ENCODE measurements around the gene AP3D1. TPM values are rescaled to one million over a fixed set of nuclear protein-coding genes. Genes with fewer than 3 reads are reported as not detected.

Gene AP3D1
- total and polyA plus RNA-seq, 7 experiments from 2014 or later = 12.3 to 106 (median 78.3) TPM

GRCh38 chr19:2184422-2184975 lies 33.1 kb upstream of the AP3D1 start:
- H3K4me3 ChIP-seq (ENCODE audit: low read length) = no peak overlapping the region
- POLR2A ChIA-PET = no interaction called here
- DNase-seq (no peak), ATAC-seq (no peak)
- H3K27ac ChIP-seq (ENCODE audit: low read depth, low read length) = no peak overlapping the region
- H3K9me3 ChIP-seq (ENCODE audit: control insufficient read depth in 2 of 3, low read length in 3 of 3) = no peaks in the 10 kb centered on the region
- peak overlapping the region in 1 of 9 donors; percentile 40 for H3K27ac Mint-ChIP-seq
- no peaks in the 10 kb centered on the region for H3K27me3 ChIP-seq (ENCODE audit: control insufficient read depth in 2 of 2, insufficient read depth in 2 of 2, low read length in 2 of 2)
- CTCF ChIA-PET = interaction anchor here (0.6 kb wide), 1 partner anchor 1158 kb away, joined by 3 read pairs; no protein-coding TSS in a partner anchor
- H3K4me1 Mint-ChIP-seq = peaks cover 3 to 17% (median 11%) of the 10 kb centered on the region in 7 donors
- peaks cover 0 to 4% (median 0%) of the 10 kb centered on the region in 11 donors for H3K9me3 Mint-ChIP-seq
- H3K27me3 Mint-ChIP-seq = no peaks in the 10 kb centered on the region
- H3K36me3 Mint-ChIP-seq = peaks cover 0 to 14% (median 3%) of the 10 kb centered on the region in 5 donors
- peaks cover 0 to 71% (median 0%) of the 10 kb centered on the region in 3 experiments for H3K36me3 ChIP-seq (ENCODE audit: control insufficient read depth in 2 of 3, insufficient read depth in 3 of 3, low read length in 3 of 3)
- intact Hi-C loops (cut with micrococcal nuclease) = no loop called here
- no peaks in the 10 kb centered on the region for H3K4me1 ChIP-seq (ENCODE audit: control insufficient read depth in 2 of 2, insufficient read depth in 2 of 2, low read length in 2 of 2)
- no peak overlapping the region for H3K4me3 Mint-ChIP-seq

- ATAC-seq = no peak
- Mint-ChIP-seq H3K4me1 (peaks cover 2 to 22% (median 8%) of the 10 kb centered on the region in 7 donors), H3K4me3 (no peak overlapping the region), H3K36me3 (peaks cover 0 to 10% (median 2%) of the 10 kb centered on the region in 5 donors), H3K27me3 (no peaks in the 10 kb centered on the region), H3K27ac (no peak overlapping the region), H3K9me3 (peaks cover 0 to 4% (median 0%) of the 10 kb centered on the region in 11 donors)
- POLR2A ChIA-PET = no interaction called here
- H3K4me1 ChIP-seq (ENCODE audit: control insufficient read depth in 2 of 2, insufficient read depth in 2 of 2, low read length in 2 of 2) = no peaks in the 10 kb centered on the region
- no peaks in the 10 kb centered on the region for H3K9me3 ChIP-seq (ENCODE audit: control insufficient read depth in 2 of 3, low read length in 3 of 3)
- peaks cover 0 to 60% (median 0%) of the 10 kb centered on the region in 3 experiments for H3K36me3 ChIP-seq (ENCODE audit: control insufficient read depth in 2 of 3, insufficient read depth in 3 of 3, low read length in 3 of 3)
- DNase-seq = no peak
- CTCF ChIA-PET = no interaction called here
- no peak overlapping the region for H3K4me3 ChIP-seq (ENCODE audit: low read length)
- no peak overlapping the region for H3K27ac ChIP-seq (ENCODE audit: low read depth, low read length)
- H3K27me3 ChIP-seq (ENCODE audit: control insufficient read depth in 2 of 2, insufficient read depth in 2 of 2, low read length in 2 of 2) = no peaks in the 10 kb centered on the region
- intact Hi-C loops (cut with micrococcal nuclease) = no loop called here
Measured at GRCh38 chr19:2181633-2181997, 30.2 kb upstream of the AP3D1 start.

GRCh38 chr19:2180881-2181632 lies 29.7 kb upstream of the AP3D1 start:
- no peak for ATAC-seq
- no peak overlapping the region for H3K27ac Mint-ChIP-seq

DNA sequence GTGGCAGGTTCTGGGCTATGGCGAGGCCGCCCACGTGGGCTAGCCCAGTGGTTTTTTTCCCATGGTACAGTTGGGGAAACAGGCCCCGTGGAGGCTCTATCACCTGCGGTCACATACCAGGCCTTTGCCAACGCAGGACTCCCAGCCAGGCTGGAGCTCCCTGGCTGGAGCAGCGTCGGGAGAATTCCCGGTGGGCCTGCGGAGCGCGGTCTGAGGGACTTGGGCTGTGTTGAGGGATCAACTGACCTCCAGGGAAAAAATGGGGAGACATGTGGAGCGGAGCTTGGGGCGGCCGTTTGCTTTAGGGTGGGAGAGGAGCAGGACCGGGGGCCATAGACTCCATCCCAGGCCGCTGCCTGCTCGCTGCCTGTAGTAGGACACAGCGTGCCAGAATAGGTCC lies 28.7 kb upstream of the AP3D1 start:
- ChIA-PET CTCF (no interaction called here), POLR2A (no interaction called here)
- Mint-ChIP-seq H3K4me1 (peaks cover 0 to 24% (median 9%) of the 10 kb centered on the region in 7 donors), H3K4me3 (no peak overlapping the region), H3K27me3 (no peaks in the 10 kb centered on the region), H3K9me3 (peaks cover 0 to 3% (median 0%) of the 10 kb centered on the region in 11 donors), H3K27ac (no peak overlapping the region), H3K36me3 (peaks cover 0 to 5% (median 0%) of the 10 kb centered on the region in 5 donors)
- Histone ChIP-seq H3K27me3 (ENCODE audit: control insufficient read depth in 2 of 2, insufficient read depth in 2 of 2, low read length in 2 of 2) (no peaks in the 10 kb centered on the region), H3K4me1 (ENCODE audit: control insufficient read depth in 2 of 2, insufficient read depth in 2 of 2, low read length in 2 of 2) (no peaks in the 10 kb centered on the region), H3K4me3 (ENCODE audit: low read length) (no peak overlapping the region), H3K9me3 (ENCODE audit: control insufficient read depth in 2 of 3, low read length in 3 of 3) (no peaks in the 10 kb centered on the region), H3K36me3 (ENCODE audit: control insufficient read depth in 2 of 3, insufficient read depth in 3 of 3, low read length in 3 of 3) (peaks cover 0 to 53% (median 0%) of the 10 kb centered on the region in 3 experiments), H3K27ac (ENCODE audit: low read depth, low read length) (no peak overlapping the region)
- ATAC-seq (no peak), DNase-seq (no peak)
- intact Hi-C loops (cut with micrococcal nuclease) = no loop called here

More at GRCh38 chr19:2180881-2181632, 29.7 kb upstream of the AP3D1 start:
- H3K36me3 Mint-ChIP-seq = peaks cover 0 to 10% (median 2%) of the 10 kb centered on the region in 5 donors
- Histone ChIP-seq H3K27ac (ENCODE audit: low read depth, low read length) (no peak overlapping the region), H3K4me1 (ENCODE audit: control insufficient read depth in 2 of 2, insufficient read depth in 2 of 2, low read length in 2 of 2) (no peaks in the 10 kb centered on the region), H3K9me3 (ENCODE audit: control insufficient read depth in 2 of 3, low read length in 3 of 3) (no peaks in the 10 kb centered on the region), H3K27me3 (ENCODE audit: control insufficient read depth in 2 of 2, insufficient read depth in 2 of 2, low read length in 2 of 2) (no peaks in the 10 kb centered on the region), H3K4me3 (ENCODE audit: low read length) (no peak overlapping the region), H3K36me3 (ENCODE audit: control insufficient read depth in 2 of 3, insufficient read depth in 3 of 3, low read length in 3 of 3) (peaks cover 0 to 59% (median 0%) of the 10 kb centered on the region in 3 experiments)
- CTCF ChIA-PET = no interaction called here
- intact Hi-C loops (cut with micrococcal nuclease) = no loop called here
- no peaks in the 10 kb centered on the region for H3K27me3 Mint-ChIP-seq
- H3K4me1 Mint-ChIP-seq = peaks cover 2 to 25% (median 11%) of the 10 kb centered on the region in 7 donors
- no peak for DNase-seq
- H3K9me3 Mint-ChIP-seq = peaks cover 0 to 4% (median 0%) of the 10 kb centered on the region in 11 donors
- H3K4me3 Mint-ChIP-seq = no peak overlapping the region
- POLR2A ChIA-PET = no interaction called here

DNA sequence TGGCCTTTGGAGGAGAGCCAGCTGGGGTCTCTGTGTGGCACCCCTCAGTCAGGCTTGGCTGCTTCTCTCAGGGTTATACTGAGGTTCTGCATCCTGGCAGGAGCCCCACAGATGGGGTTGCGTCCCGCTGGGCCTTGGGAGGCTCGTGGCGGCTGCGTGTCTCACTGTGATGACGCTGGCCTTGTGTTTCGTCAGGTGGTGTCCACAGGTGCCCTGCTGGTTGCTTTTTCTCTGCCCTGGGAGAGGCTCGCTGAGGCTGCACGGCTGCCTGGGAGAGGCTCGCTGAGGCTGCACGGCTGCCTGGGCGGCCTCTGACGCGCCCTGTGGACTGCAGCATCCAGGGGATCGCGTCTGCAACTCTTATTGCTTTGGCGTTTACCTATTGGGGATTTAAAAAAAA lies 27.7 kb upstream of the AP3D1 start:
- Histone ChIP-seq H3K27me3 (ENCODE audit: control insufficient read depth in 2 of 2, insufficient read depth in 2 of 2, low read length in 2 of 2) (no peaks in the 10 kb centered on the region), H3K4me3 (ENCODE audit: low read length) (no peak overlapping the region), H3K27ac (ENCODE audit: low read depth, low read length) (no peak overlapping the region), H3K36me3 (ENCODE audit: control insufficient read depth in 2 of 3, insufficient read depth in 3 of 3, low read length in 3 of 3) (peaks cover 0 to 44% (median 0%) of the 10 kb centered on the region in 3 experiments), H3K4me1 (ENCODE audit: control insufficient read depth in 2 of 2, insufficient read depth in 2 of 2, low read length in 2 of 2) (no peaks in the 10 kb centered on the region), H3K9me3 (ENCODE audit: control insufficient read depth in 2 of 3, low read length in 3 of 3) (no peaks in the 10 kb centered on the region)
- peaks cover 0 to 6% (median 0%) of the 10 kb centered on the region in 5 donors for H3K36me3 Mint-ChIP-seq
- peaks cover 0 to 23% (median 11%) of the 10 kb centered on the region in 7 donors for H3K4me1 Mint-ChIP-seq
- peak overlapping the region in 1 of 9 donors; percentile 36 for H3K27ac Mint-ChIP-seq
- no peaks in the 10 kb centered on the region for H3K27me3 Mint-ChIP-seq
- H3K9me3 Mint-ChIP-seq = peaks cover 0 to 3% (median 0%) of the 10 kb centered on the region in 11 donors
- intact Hi-C loops (cut with micrococcal nuclease) = no loop called here
- ChIA-PET CTCF (no interaction called here), POLR2A (no interaction called here)
- H3K4me3 Mint-ChIP-seq = no peak overlapping the region
- DNase-seq (no peak), ATAC-seq (no peak)

GRCh38 chr19:2176337-2176994 lies 25.1 kb upstream of the AP3D1 start:
- H3K27ac ChIP-seq (ENCODE audit: low read depth, low read length) = no peak overlapping the region
- H3K4me1 Mint-ChIP-seq = peaks cover 3 to 41% (median 17%) of the 10 kb centered on the region in 7 donors

More at GRCh38 chr19:2176337-2176994, 25.1 kb upstream of the AP3D1 start:
- Histone ChIP-seq H3K4me3 (ENCODE audit: low read length) (no peak overlapping the region), H3K4me1 (ENCODE audit: control insufficient read depth in 2 of 2, insufficient read depth in 2 of 2, low read length in 2 of 2) (peaks cover 0 to 4% of the 10 kb centered on the region in 2 donors), H3K36me3 (ENCODE audit: control insufficient read depth in 2 of 3, insufficient read depth in 3 of 3, low read length in 3 of 3) (peaks cover 0 to 32% (median 0%) of the 10 kb centered on the region in 3 experiments), H3K9me3 (ENCODE audit: control insufficient read depth in 2 of 3, low read length in 3 of 3) (no peaks in the 10 kb centered on the region), H3K27me3 (ENCODE audit: control insufficient read depth in 2 of 2, insufficient read depth in 2 of 2, low read length in 2 of 2) (no peaks in the 10 kb centered on the region)
- H3K27me3 Mint-ChIP-seq = no peaks in the 10 kb centered on the region
- H3K4me3 Mint-ChIP-seq = no peak overlapping the region
- H3K36me3 Mint-ChIP-seq = peaks cover 0 to 5% (median 0%) of the 10 kb centered on the region in 5 donors
- intact Hi-C loops (cut with micrococcal nuclease) = no loop called here
- no peak for ATAC-seq
- ChIA-PET CTCF (no interaction called here), POLR2A (interaction anchor here (0.6 kb wide), 1 partner anchor 522 kb away, joined by 3 read pairs; no protein-coding TSS in a partner anchor)
- DNase-seq = no peak
- no peak overlapping the region for H3K27ac Mint-ChIP-seq
- H3K9me3 Mint-ChIP-seq = peaks cover 0 to 3% (median 0%) of the 10 kb centered on the region in 11 donors
